DMS 273 (cell line): Measurements from ENCODE around the gene PPIH.
"Not testable (repeated sequence)": the region's sequence is repeated elsewhere in the genome, so short reads cannot be mapped to it uniquely, and the experiment has no call there.

Experiments
- DNase-seq: peaks from one replicate; lab custom pipeline; 2025; ENCODE audit not compliant: unreplicated experiment; lab: John Stamatoyannopoulos, UW

Gene PPIH

GRCh38 chr1:42681741-42682483 lies 23.7 kb downstream of the PPIH start, which contains the start of gene YBX1:
Gene YBX1 (plus strand): TSS chr1:42682418. CDS start chr1:42682566, 148 bp downstream.
- peak; percentile 99 for DNase-seq

DNA sequence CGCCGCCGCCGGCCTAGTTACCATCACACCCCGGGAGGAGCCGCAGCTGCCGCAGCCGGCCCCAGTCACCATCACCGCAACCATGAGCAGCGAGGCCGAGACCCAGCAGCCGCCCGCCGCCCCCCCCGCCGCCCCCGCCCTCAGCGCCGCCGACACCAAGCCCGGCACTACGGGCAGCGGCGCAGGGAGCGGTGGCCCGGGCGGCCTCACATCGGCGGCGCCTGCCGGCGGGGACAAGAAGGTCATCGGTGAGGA lies 24.2 kb downstream of the PPIH start:
- DNase-seq = not testable (repeated sequence)

DNA sequence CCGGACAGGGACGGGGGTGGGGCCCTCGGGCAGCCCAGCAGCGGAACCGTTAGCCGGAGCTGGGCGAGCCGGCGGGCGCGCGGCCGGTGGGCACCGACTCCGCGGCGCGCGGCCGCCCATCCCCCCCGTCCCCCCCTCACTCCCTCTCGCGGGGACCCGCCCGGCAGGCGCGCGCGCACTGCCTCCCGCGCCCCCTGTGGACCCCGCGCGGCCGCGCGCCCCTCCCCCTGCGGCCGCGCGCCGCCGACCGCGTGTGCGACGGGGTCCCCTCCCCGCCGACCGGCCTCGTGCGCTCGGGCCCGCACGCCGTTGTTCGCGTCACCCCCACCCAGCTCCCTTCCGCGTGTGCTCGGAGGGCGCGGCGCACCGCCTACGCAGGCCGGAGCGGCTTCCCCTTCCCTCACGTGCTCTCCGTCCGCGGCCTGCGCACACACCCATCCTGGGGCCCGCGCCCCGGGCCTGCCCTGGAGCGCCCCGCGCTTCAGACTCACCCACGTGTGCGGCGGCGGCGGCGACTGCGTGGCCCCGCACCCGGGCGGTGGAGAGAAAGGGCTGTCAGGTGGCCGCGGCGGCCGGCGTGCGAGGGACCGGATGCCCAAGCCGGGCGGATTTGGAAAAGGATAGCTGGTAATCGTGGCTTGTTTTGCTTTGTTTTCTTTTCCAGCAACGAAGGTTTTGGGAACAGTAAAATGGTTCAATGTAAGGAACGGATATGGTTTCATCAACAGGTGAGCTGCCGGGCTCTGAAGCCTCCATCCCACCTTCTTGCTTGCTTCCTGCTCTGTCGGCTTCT lies 24.7 kb downstream of the PPIH start:
- peak; percentile 87 for DNase-seq

DNA sequence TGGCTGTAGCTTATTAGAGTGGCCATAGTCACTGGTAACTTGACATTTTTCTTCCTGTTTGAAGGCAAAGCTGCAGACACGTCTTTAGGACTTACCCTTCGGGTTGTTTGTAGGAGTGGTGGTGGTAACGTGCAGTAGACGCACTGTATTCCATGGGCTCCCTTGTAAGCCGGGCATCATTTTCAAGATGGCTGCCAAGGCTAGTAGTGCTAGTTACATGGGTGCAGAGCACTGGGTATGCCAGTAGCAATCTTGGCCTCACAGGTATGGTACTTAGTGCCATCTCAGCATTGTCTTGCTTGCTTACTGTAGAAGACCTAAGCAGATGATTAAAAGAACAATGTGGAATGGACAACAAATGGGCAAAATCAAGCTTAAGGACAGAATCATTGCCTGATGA lies 25.9 kb downstream of the PPIH start:
- peak; percentile 73 for DNase-seq

- no peak for DNase-seq
Observed at GRCh38 chr1:42686418-42686817, 28.2 kb downstream of the PPIH start.

DNA sequence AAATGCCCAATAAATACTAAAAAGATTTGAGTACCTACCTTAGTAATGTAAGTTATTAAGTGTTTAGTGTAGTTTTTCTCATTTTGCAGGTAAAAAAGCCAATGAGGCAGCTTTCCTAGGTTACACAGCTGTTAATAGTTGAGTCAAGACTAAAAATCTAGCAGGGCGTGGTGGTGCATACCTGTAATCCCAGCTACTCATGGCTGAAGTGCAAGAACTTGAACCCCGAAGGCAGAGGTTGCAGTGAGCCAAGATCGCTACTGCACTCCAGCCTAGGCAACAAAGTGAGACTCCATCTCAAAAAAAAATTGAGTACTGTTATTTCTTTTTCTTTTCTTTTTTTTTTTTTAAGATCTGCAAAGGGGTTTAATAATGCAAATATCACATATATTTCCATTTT lies 31.7 kb downstream of the PPIH start:
- no peak for DNase-seq

DNA sequence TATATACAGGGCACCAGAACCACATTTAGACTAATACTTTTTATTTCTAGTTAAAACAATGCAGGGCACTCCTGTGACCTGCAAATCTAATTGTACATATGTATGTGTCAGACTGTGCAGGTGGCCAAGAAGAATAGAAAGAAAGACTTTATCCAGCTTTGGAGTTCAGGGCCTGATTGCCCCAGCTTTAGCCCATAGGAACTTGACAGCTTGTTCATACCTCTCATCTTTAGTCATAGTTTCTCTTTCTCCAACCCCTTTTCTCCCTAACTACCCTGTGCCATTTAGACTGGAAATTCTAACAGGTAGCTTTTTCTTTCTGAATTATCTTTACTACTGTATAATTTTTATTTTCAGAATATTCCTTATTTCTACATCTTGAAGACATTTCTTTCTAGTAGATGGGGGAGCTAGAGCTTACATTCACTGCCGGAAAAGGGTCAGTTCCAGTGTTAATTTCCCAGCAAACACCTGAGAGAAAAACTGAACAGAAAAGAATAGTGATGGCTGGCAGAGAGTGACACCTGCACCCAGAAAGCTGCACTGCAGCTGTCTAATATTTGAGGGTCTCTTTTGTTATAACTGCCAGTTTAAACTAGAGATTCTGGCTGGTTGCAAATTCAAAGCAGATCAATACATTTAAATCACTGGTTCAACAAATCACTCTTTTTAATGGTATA lies 32.4 kb downstream of the PPIH start:
- no peak for DNase-seq

- no peak for DNase-seq
Observed at GRCh38 chr1:42691157-42691498, 32.9 kb downstream of the PPIH start.

DNA sequence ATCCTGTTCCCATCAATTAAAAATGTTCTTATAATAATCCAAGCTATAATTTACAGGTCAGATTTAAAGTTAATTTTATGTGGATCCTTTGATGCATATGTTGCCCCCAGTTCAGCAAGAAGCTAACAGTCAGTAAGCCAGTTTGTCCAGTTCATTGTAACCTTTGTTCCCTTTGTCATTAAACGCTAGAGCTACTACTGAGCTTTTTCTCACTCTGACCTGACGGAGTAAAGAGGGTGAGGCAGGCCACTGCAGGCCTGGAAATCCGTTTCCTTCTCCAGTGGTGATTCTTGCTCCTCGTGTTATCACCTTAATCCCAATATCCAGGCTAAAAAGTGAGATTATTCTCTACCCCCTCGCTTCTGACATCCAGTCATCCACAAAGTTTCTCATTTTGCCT lies 34.2 kb downstream of the PPIH start:
- DNase-seq = no peak

DNA sequence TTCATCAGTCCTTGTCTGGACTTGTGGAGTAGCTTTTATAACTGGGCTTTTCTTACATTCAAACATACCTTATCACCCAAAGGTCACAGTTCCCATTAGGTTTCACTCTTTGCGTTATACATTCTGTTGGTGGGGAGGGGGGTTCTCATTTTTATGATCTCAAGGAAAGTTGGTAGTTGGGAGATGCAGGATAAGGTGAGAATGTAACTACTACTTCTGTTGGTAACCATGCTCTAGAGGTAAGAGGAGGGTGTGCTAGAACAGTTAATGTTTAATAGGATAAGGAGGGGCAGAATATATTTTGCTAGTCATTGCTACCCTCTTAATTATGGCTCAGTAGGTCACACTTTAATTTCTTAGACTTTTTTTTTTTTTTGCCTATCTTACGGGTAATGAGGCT lies 34.7 kb downstream of the PPIH start:
- no peak for DNase-seq

DNA sequence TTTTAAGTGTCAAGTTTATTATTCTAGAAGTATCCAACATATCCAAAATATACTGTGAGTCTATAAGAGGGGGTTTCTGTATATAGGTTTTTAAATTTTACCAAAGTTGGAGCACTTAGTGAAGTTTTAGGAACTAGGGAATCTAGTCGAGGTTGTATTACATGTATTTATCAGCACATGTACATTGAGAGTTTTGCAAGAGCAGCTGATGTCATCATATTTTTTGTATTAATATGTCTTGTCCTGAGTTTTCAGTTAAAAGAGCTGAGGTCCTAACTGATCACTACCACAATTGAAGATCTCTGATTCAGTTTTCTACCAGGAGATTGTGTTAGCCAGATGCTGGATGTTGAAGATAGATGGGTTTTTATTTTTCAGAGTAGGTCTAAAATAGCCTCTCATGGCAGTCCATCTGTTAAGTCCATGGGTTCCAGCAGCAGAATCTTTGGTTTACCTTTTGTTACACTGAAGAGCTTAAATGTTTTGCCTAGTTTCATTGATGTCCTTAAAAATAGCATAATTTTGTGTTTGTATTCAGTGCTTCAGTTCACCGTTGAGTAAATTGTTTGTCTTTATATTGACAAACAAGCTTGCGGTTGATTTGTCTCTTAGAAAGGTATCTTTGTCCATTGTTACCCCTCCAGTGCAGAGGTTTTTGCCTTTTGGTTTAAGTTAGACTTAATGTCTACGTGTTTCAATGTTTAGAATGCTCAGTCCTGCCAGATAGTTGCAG lies 40.0 kb downstream of the PPIH start:
- DNase-seq = no peak

- DNase-seq = no peak
Observed at GRCh38 chr1:42700006-42700405, 41.8 kb downstream of the PPIH start.

GRCh38 chr1:42703888-42704464 lies 45.8 kb downstream of the PPIH start:
- no peak for DNase-seq

DNA sequence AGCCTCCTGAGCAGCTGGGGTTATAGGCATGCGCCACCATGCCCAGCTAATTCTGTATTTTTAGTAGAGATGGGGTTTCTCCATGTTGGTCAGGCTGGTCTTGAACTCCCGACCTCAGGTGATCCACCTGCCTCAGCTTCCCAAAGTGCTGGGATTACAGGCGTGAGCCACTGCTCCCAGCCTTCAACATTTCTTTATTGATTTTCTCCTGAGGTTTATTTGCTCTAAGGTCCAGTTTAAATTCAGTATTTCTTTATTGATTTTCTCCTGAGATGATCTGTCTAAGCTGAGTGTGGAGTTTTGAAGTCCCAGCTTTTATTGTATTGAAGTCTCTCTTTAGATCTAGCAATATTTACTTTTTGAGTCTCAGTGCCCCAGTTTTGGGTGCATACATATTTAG lies 54.6 kb downstream of the PPIH start:
- not testable (repeated sequence) for DNase-seq

DNA sequence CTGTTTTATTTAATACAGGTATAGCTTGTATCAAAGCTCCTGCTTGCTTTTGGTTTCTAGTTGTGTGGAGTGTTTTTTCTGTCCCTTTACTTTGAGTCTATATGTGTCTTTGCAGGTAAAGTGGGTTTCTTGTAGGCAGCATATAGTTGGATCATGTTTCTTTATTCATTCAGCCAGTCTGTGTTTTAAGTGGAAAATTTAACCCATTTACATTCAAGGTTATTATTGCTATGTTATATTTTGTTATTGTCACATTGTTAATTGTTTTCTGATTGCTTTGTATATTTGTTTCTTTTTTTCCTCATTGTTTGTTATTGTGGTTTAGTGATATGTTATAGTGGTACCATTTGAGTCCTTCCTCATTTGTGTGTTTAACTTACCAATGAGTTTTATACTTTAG lies 55.1 kb downstream of the PPIH start:
- no peak for DNase-seq

DNA sequence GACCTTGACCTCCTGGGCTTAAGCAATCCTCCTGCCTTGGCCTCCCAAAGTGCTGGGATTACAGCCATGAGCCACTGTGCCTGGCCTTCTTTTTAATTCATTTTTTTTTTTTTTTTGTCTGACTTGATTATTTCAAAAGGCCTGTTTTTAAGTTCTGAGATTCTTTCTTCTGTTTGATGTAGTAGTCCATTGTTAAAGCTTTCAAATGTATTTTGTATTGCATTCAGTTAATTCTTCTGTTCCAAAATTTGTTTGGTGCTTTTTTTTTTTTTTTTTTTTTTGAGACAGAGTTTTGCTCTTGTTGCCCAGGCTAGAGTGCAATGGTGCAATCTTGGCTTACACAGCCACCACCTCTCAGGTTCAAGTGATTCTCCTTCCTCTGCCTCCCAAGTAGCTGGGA lies 56.2 kb downstream of the PPIH start:
- not testable (repeated sequence) for DNase-seq

DNA sequence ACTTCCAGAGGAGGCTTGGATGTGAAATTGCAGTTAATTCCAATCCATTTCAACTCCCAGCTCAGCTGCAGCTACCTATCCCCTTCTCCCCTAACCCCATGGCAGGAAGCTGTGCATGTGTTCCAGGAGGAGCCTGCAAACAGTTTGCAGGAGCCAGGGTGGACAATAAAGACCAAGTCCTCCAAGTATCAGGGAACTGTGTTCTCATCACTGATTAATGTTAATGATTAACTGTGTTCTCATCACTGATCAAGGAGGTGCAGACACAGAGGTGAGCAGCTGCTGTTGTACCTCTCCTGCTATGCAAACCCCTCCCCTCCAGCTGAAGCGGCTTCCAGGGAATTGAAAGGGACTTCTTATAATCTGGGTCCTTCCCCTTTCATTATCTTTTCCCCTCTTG lies 62.6 kb downstream of the PPIH start:
- DNase-seq = no peak

GRCh38 chr1:42721926-42722325 lies 63.7 kb downstream of the PPIH start:
- no peak for DNase-seq

DNA sequence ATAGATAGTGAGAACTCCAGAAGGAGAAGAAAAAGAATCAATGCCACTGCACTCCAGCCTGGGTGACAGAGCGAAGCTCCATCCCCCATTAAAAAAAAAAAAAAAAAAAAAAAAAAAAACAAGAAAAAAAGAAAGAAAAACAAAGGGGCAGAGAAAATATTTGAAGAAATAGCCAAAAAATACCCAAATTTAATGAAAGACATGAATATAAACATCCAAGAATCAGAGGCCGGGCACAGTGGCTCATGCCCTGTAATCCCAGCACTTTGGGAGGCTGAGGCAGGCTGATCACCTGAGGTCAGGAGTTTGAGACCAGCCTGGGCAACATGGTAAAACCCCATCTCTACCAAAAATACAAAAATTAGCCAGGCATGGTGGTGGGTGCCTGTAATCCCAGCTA lies 64.2 kb downstream of the PPIH start:
- not testable (repeated sequence) for DNase-seq

DNA sequence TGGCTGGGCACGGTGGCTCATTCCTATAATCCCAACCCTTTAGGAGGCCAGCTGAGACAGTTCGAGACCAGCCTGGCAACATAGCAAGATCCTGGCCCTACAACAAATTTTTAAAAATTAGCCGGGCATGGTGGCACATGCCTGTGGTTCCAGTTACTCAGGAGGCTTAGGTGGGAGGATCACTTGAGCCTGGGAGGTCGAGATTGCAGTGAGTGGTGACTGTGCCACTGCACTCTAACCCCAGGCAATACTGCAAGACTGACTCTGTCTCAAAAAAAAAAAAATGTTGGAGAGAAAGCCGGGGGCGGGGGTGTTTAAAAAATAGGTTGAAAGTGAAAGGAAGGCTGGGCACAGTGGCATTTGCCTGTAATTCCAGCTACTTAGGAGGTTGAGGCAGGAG lies 65.3 kb downstream of the PPIH start:
- DNase-seq = no peak

DNA sequence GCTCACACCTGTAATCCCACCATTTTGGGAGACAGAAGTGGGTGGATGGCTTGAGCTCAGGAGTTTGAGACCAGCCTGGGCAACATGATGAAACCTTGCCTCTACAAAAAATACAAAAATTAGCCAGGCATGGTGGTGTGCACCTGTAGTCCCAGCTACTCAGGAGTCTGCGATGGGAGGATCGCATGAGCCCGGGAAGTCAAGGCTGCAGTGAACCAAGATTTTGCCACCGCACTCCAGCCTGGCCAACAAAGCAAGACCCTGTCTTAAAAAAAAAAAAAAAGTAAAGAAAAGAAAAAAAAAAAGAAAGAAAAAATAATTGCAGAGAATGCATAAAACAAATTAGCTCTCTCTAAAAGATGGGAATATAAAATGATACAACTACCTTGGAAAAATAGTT lies 67.6 kb downstream of the PPIH start:
- not testable (repeated sequence) for DNase-seq
